WTC11 (cell line): ENCODE data around the gene CHD3. TPM values are rescaled to one million over a fixed set of nuclear protein-coding genes. Genes with fewer than 3 reads are reported as not detected.

Source experiments
- CBFB ChIP-seq: sonication (generic); formaldehyde crosslinking; IDR thresholded peaks from 2 replicates; pipeline ENCODE4 v1.8.1; 2022; ENCODE audit warnings: mild to moderate bottlenecking, low read depth, missing genetic modification reagents
- CTCF ChIP-seq: fragments of 200-600 bp; IDR thresholded peaks from 2 replicates; pipeline ENCODE4 v1.8.0; 2022; ENCODE audit warnings: antibody characterized with exemption
- E2F4 ChIP-seq: sonication (generic); formaldehyde crosslinking; IDR thresholded peaks from 2 replicates; pipeline ENCODE4 v1.8.1; 2022; ENCODE audit warnings: low read depth, mild to moderate bottlenecking, moderate library complexity, missing genetic modification reagents, borderline replicate concordance
- ELF4 ChIP-seq: sonication (generic); formaldehyde crosslinking; IDR thresholded peaks from 2 replicates; pipeline ENCODE4 v1.8.1; 2022; ENCODE audit warnings: low read depth, mild to moderate bottlenecking, moderate library complexity, missing genetic modification reagents
- EMX1 ChIP-seq: fragments of 250-450 bp; sonication (Bioruptor Pico); IDR thresholded peaks from 2 replicates; pipeline ENCODE4 v1.8.0; 2021; ENCODE audit warnings: mild to moderate bottlenecking
- HMGA2 ChIP-seq: fragments of 250-450 bp; sonication (Bioruptor Pico); IDR thresholded peaks from 2 replicates; pipeline ENCODE4 v1.4.0; 2021; ENCODE audit warnings: mild to moderate bottlenecking, moderate library complexity
- MAX ChIP-seq: sonication (generic); formaldehyde crosslinking; IDR thresholded peaks from 2 replicates; pipeline ENCODE4 v1.8.0; 2022; ENCODE audit warnings: mild to moderate bottlenecking, missing genetic modification reagents
- NR2C2 ChIP-seq: sonication (generic); formaldehyde crosslinking; IDR thresholded peaks from 2 replicates; pipeline ENCODE4 v1.8.0; 2022; ENCODE audit warnings: mild to moderate bottlenecking, missing genetic modification reagents
- PRRX2 ChIP-seq: fragments of 250-450 bp; sonication (Bioruptor Pico); IDR thresholded peaks from 2 replicates; pipeline ENCODE4 v1.8.0; 2021; ENCODE audit warnings: mild to moderate bottlenecking
- RELA ChIP-seq: sonication (generic); formaldehyde crosslinking; IDR thresholded peaks from 2 replicates; pipeline ENCODE4 v1.8.1; 2022; ENCODE audit warnings: missing genetic modification reagents, mild to moderate bottlenecking, borderline replicate concordance
- RORB ChIP-seq: fragments of 250-450 bp; sonication (Bioruptor Pico); IDR thresholded peaks from 2 replicates; pipeline ENCODE4 v1.9.0; 2021; ENCODE audit warnings: mild to moderate bottlenecking
- SMAD3 ChIP-seq: sonication (generic); formaldehyde crosslinking; IDR thresholded peaks from 2 replicates; pipeline ENCODE4 v1.8.0; 2022; ENCODE audit warnings: missing genetic modification reagents, mild to moderate bottlenecking, borderline replicate concordance
- TCF7 ChIP-seq: sonication (generic); formaldehyde crosslinking; IDR thresholded peaks from 2 replicates; pipeline ENCODE4 v1.8.0; 2022; ENCODE audit warnings: mild to moderate bottlenecking, low read depth, missing genetic modification reagents, moderate library complexity
- TEAD1 ChIP-seq: sonication (generic); formaldehyde crosslinking; IDR thresholded peaks from 2 replicates; pipeline ENCODE4 v1.8.0; 2022; ENCODE audit warnings: mild to moderate bottlenecking, missing genetic modification reagents
- TP53 ChIP-seq: sonication (generic); formaldehyde crosslinking; IDR thresholded peaks from 2 replicates; pipeline ENCODE4 v1.8.1; 2023; ENCODE audit warnings: mild to moderate bottlenecking, missing genetic modification reagents
- USF1 ChIP-seq: sonication (generic); formaldehyde crosslinking; IDR thresholded peaks from 2 replicates; pipeline ENCODE4 v1.8.0; 2022; ENCODE audit warnings: mild to moderate bottlenecking, missing genetic modification reagents
- ZBTB43 ChIP-seq: sonication (generic); formaldehyde crosslinking; IDR thresholded peaks from 2 replicates; pipeline ENCODE4 v1.8.1; 2023; ENCODE audit warnings: mild to moderate bottlenecking, missing genetic modification reagents
- ZMAT4 ChIP-seq: fragments of 250-450 bp; sonication (Bioruptor Pico); IDR thresholded peaks from 2 replicates; pipeline ENCODE4 v1.9.0; 2021; ENCODE audit warnings: mild to moderate bottlenecking
- ZNF121 ChIP-seq: sonication (generic); formaldehyde crosslinking; IDR thresholded peaks from 2 replicates; pipeline ENCODE4 v1.8.0; 2023; ENCODE audit warnings: missing genetic modification reagents
- ZNF263 ChIP-seq: sonication (generic); formaldehyde crosslinking; IDR thresholded peaks from 2 replicates; pipeline ENCODE4 v1.8.1; 2022; ENCODE audit warnings: low read depth, mild to moderate bottlenecking, moderate library complexity, missing genetic modification reagents
- ZNF281 ChIP-seq: sonication (generic); formaldehyde crosslinking; IDR thresholded peaks from 2 replicates; pipeline ENCODE4 v1.8.0; 2023; ENCODE audit warnings: mild to moderate bottlenecking, missing genetic modification reagents
- ZNF317 ChIP-seq: sonication (generic); formaldehyde crosslinking; IDR thresholded peaks from 2 replicates; pipeline ENCODE4 v1.8.1; 2023; ENCODE audit warnings: low read depth, mild to moderate bottlenecking, moderate library complexity, missing genetic modification reagents, borderline replicate concordance
- ZNF396 ChIP-seq: fragments of 250-450 bp; sonication (Bioruptor Pico); IDR thresholded peaks from 2 replicates; pipeline ENCODE4 v1.8.0; 2021; ENCODE audit warnings: mild to moderate bottlenecking, moderate library complexity, borderline replicate concordance
- ZNF423 ChIP-seq: fragments of 250-450 bp; sonication (Bioruptor Pico); IDR thresholded peaks from 2 replicates; pipeline ENCODE4 v2.1.2; 2022; ENCODE audit warnings: mild to moderate bottlenecking, moderate library complexity
- ZNF532 ChIP-seq: fragments of 250-450 bp; sonication (Bioruptor Pico); IDR thresholded peaks from 2 replicates; pipeline ENCODE4 v1.9.0; 2021; ENCODE audit warnings: mild to moderate bottlenecking, borderline replicate concordance
- total RNA-seq: library from RNA; stranded (reverse); gene quantifications from 3 replicates; pipeline ENCODE4 v1.2.3, GENCODE V29; 2021

Gene CHD3
- total RNA-seq, 1 experiment from 2014 or later: 39.5 TPM

GRCh38 chr17:7915611-7916384, 27.2 kb downstream of the CHD3 start, which contains the start of gene RNF227 (continued):
- TF ChIP-seq ZNF532 (CRISPR knock-in tag) (no peak), ELF4 (CRISPR knock-in tag) (no peak; the same call in 1 of the 2 replicates), USF1 (CRISPR knock-in tag) (peak; percentile 92), ZNF423 (no peak), RELA (CRISPR knock-in tag) (peak; percentile 43; the same call in 1 of the 2 replicates), ZNF317 (CRISPR knock-in tag) (peak; percentile 27; the same call in 1 of the 2 replicates), ZNF263 (CRISPR knock-in tag) (no peak), ZNF281 (CRISPR knock-in tag) (peak; percentile 90), TP53 (peak; percentile 96), ZBTB43 (CRISPR knock-in tag) (peak; percentile 89), PRRX2 (CRISPR knock-in tag) (0 out of 2 replicates have a peak, but pooled peaks have one; percentile 20), TEAD1 (peak; percentile 98), E2F4 (peak; percentile 85), RORB (CRISPR knock-in tag) (no peak), HMGA2 (CRISPR knock-in tag) (no peak), CBFB (CRISPR knock-in tag) (peak; percentile 92; the same call in 1 of the 2 replicates), ZMAT4 (CRISPR knock-in tag) (no peak), MAX (CRISPR knock-in tag) (peak; percentile 92), ZNF121 (CRISPR knock-in tag) (no peak), TCF7 (CRISPR knock-in tag) (peak; percentile 91; the same call in 1 of the 2 replicates), CTCF (no peak), SMAD3 (CRISPR knock-in tag) (peak; percentile 78), ZNF396 (CRISPR knock-in tag) (no peak), NR2C2 (CRISPR knock-in tag) (peak; percentile 13; the same call in 1 of the 2 replicates), EMX1 (CRISPR knock-in tag) (no peak)
